Measurements from ENCODE around the gene UNC13A.

Gene UNC13A

GRCh38 chr19:17615889-17616685 is 72.1 kb downstream of the UNC13A start:
- no peak overlapping the region for H3K4me3 ChIP-seq (ENCODE audit: low read depth, low read length)
- DNase-seq (ENCODE audit: low read depth): no peak
- no peak for TF ChIP-seq MYC (IDR thresholded peaks at IDR 0.05; ENCODE audit: low read depth, low read length)
- no peak for TF ChIP-seq CTCF (IDR thresholded peaks at IDR 0.05; ENCODE audit: low read depth, low read length)
- TF ChIP-seq POLR2A (IDR thresholded peaks at IDR 0.05; ENCODE audit: extremely low read depth, insufficient read length): no peak
- no peak for TF ChIP-seq MAX (IDR thresholded peaks at IDR 0.05; ENCODE audit: low read depth, low read length)

GRCh38 chr19:17614476-17614875 is 73.7 kb downstream of the UNC13A start:
- DNase-seq (ENCODE audit: low read depth): no peak
- TF ChIP-seq POLR2A (IDR thresholded peaks at IDR 0.05; ENCODE audit: extremely low read depth, insufficient read length) (no peak), MAX (IDR thresholded peaks at IDR 0.05; ENCODE audit: low read depth, low read length) (no peak), MYC (IDR thresholded peaks at IDR 0.05; ENCODE audit: low read depth, low read length) (no peak), CTCF (IDR thresholded peaks at IDR 0.05; ENCODE audit: low read depth, low read length) (no peak)
- no peak overlapping the region for H3K4me3 ChIP-seq (ENCODE audit: low read depth, low read length)

DNA sequence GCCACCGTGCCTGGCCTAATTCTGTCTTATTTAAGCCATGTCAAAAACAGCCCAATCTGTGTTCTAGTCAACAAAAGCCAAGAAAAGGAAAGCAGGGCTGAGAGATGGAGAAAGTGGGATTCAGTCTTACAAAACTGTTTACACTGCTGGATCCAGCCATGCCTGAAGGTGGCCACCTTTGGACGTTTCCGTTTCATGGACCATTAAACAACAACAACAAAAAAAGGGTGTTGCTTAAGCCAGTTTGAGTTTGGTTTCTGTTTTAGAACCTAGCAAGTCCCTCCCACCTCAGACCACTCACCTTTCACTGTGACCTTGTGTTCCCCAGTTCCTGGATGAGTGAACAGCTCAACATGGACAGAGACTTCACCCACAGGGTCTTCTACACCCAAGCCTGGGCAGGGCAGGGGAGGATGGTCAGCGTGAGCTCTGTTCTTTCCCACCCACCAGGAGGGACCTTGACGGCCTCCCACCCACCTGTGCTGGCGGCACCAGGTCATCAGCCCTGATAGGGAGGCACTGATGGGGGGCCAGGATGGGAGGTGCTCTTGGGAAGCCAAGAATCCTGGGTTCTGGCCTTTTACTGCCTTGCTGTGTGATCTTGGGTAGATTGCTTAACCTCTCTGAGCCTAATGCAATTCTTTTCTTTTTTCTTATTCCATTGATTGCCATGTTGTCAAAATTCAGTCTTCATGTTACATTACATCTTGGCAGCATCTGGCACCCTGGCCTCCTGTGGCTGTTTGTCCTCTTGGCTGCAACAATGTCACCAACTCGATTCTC is 76.5 kb downstream of the UNC13A start:
- DNase-seq (ENCODE audit: low read depth): no peak
- TF ChIP-seq MYC (IDR thresholded peaks at IDR 0.05; ENCODE audit: low read depth, low read length) (no peak), CTCF (IDR thresholded peaks at IDR 0.05; ENCODE audit: low read depth, low read length) (no peak), POLR2A (IDR thresholded peaks at IDR 0.05; ENCODE audit: extremely low read depth, insufficient read length) (no peak), MAX (IDR thresholded peaks at IDR 0.05; ENCODE audit: low read depth, low read length) (no peak)
- no peak overlapping the region for H3K4me3 ChIP-seq (ENCODE audit: low read depth, low read length)

DNA sequence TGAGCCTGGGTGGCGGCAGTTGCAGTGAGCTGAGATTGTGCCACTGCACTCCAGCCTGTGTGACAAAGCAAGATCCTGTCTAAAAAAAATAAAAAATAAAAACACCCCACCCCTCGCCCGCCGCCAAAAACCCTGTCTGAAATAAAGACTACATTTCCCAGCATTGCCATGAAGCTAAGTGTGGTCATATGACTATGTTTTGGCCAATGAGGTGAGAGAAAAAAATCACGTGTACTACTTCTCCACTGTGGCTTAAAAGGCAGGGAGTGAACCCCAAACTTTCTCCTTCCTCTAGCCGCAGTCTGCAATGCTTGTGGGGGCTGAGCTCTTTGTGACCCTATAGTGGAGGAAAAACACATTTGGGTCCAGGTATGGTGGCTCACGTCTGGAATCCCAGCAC is 77.8 kb downstream of the UNC13A start:
- DNase-seq (ENCODE audit: low read depth): peak; percentile 41
- no peak overlapping the region for H3K4me3 ChIP-seq (ENCODE audit: low read depth, low read length)
- TF ChIP-seq MAX (IDR thresholded peaks at IDR 0.05; ENCODE audit: low read depth, low read length) (peak; percentile 87), MYC (IDR thresholded peaks at IDR 0.05; ENCODE audit: low read depth, low read length) (no peak)

GRCh38 chr19:17607936-17608335 is 80.2 kb downstream of the UNC13A start:
- DNase-seq (ENCODE audit: low read depth): no peak
- no peak for TF ChIP-seq MAX (IDR thresholded peaks at IDR 0.05; ENCODE audit: low read depth, low read length)
- TF ChIP-seq CTCF (IDR thresholded peaks at IDR 0.05; ENCODE audit: low read depth, low read length): no peak
- no peak for TF ChIP-seq POLR2A (IDR thresholded peaks at IDR 0.05; ENCODE audit: extremely low read depth, insufficient read length)
- no peak for TF ChIP-seq MYC (IDR thresholded peaks at IDR 0.05; ENCODE audit: low read depth, low read length)
- no peak overlapping the region for H3K4me3 ChIP-seq (ENCODE audit: low read depth, low read length)

All from NB4 (cell line).